WERI-Rb-1 (cell line): ENCODE data around the gene CST5.
"Not testable (repeated sequence)": the region's sequence is repeated elsewhere in the genome, so short reads cannot be mapped to it uniquely, and the experiment has no call there.

Experiments used
- DNase-seq: peaks from one replicate; pipeline ENCODE4 v3.0.0-alpha.2; 2020
- H3K27ac ChIP-seq: fragments of 250-450 bp; sonication (Bioruptor Pico); 2 replicates; pipeline ENCODE4 v1.5.1; 2020; ENCODE audit warnings: mild to moderate bottlenecking, moderate library complexity
- H3K27me3 ChIP-seq: fragments of 250-450 bp; sonication (Bioruptor Pico); 2 replicates; pipeline ENCODE4 v1.5.1; 2021; ENCODE audit warnings: mild to moderate bottlenecking, low read depth, moderate library complexity; ENCODE audit not compliant: insufficient read depth, severe bottlenecking
- H3K36me3 ChIP-seq: fragments of 250-450 bp; sonication (Bioruptor Pico); 2 replicates; pipeline ENCODE4 v1.5.1; 2020; ENCODE audit warnings: mild to moderate bottlenecking, moderate library complexity
- H3K4me3 ChIP-seq: 2 replicates; pipeline ENCODE4 v1.5.1; 2011; ENCODE audit warnings: low read depth, mild to moderate bottlenecking, control low read depth, low read length
- H3K9me3 ChIP-seq: fragments of 250-450 bp; sonication (Bioruptor Pico); 2 replicates; pipeline ENCODE4 v1.5.1; 2021; ENCODE audit warnings: mild to moderate bottlenecking, moderate library complexity; ENCODE audit not compliant: severe bottlenecking
- CTCF ChIP-seq: IDR thresholded peaks from 2 replicates; pipeline ENCODE4 v1.5.1; 2011; ENCODE audit warnings: low read depth, mild to moderate bottlenecking, control low read depth, inconsistent platforms, low read length

CST5 gene

DNA sequence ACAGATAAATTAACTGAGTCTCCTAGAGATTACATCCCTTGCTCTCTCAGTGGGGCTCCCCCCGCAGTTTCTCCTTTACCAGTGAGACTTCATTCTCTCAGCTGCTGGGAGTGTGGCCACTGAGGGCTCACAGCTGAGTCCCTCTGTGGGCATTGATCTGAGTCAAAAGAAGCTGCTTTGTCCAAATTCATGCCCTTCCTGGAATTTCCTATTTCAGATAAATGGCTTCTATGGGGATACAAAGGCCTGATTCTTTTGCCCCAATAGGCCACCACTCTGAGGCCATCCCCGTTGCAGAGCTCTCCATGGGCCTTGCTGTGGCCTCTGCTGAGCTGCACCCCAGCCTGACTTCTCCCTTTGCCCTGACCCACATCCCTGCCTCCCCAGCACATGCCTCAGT is 10.0 kb downstream of the CST5 start:
- Histone ChIP-seq H3K4me3 (no peak overlapping the region), H3K27ac (no peak overlapping the region), H3K36me3 (no peaks in the 10 kb centered on the region), H3K9me3 (no peaks in the 10 kb centered on the region), H3K27me3 (no peaks in the 10 kb centered on the region)
- no peak for DNase-seq
- no peak for TF ChIP-seq CTCF

- Histone ChIP-seq H3K36me3 (no peaks in the 10 kb centered on the region), H3K4me3 (no peak overlapping the region), H3K9me3 (no peaks in the 10 kb centered on the region), H3K27ac (no peak overlapping the region), H3K27me3 (no peaks in the 10 kb centered on the region)
- no peak for DNase-seq
- no peak for TF ChIP-seq CTCF
These were observed 11.2 kb downstream of the CST5 start for GRCh38 chr20:23868321-23868720.

DNA sequence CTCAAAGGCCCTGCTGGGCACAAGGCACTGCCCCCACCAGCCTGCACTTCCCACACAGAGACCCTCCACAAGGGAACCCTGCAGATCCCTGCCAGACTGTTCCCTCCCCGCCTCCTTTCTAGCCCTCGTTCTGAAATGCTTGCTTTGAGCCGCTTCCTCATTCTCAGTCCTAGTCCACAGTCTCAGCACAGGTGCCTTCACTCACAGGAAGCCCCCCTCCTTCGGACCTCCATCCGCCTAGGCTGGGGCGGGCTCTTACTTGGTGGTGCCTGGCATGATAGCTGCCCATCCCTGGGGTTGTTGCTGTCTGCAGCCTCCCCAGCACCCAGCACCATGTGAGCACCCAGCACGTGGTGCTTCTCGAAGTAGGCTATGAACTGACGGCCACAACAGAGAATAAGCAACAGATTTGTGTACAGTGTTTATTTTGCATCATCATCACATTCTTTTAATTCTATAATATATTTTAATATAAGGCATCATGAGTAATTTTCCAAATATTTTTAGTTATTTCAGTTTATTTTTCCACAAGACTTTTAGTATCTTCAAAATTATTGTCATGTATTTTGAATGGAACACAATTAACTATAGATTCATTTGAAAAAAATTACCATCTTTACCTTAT is 12.3 kb downstream of the CST5 start:
- no peaks in the 10 kb centered on the region for H3K27me3 ChIP-seq
- no peak for DNase-seq
- no peaks in the 10 kb centered on the region for H3K36me3 ChIP-seq
- TF ChIP-seq CTCF, result no peak
- H3K9me3 ChIP-seq, result peaks cover 2% of the 10 kb centered on the region
- no peak overlapping the region for H3K27ac ChIP-seq
- H3K4me3 ChIP-seq, result no peak overlapping the region

DNA sequence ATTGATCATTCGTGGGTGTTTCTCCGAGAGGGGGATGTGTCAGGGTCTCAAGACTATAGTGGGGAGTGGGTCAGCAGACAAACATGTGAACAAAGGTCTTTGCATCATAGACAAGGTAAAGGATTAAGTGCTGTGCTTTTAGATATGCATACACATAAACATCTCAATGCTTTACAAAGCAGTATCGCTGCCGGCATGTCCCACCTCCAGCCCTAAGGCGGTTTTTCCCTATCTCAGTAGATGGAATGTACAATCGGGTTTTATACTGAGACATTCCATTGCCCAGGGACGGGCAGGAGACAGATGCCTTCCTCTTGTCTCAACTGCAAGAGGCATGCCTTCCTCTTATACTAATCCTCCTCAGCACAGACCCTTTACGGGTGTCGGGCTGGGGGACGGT is 18.8 kb downstream of the CST5 start:
- DNase-seq, result not testable (repeated sequence)

GRCh38 chr20:23857962-23858595 is 21.5 kb downstream of the CST5 start:
- Histone ChIP-seq H3K27me3 (no peaks in the 10 kb centered on the region), H3K27ac (no peak overlapping the region), H3K4me3 (no peak overlapping the region), H3K9me3 (peaks cover 2% of the 10 kb centered on the region), H3K36me3 (no peaks in the 10 kb centered on the region)
- no peak for TF ChIP-seq CTCF
- DNase-seq, result no peak

More for the DNA sequence above, 18.8 kb downstream of the CST5 start:
- not testable (repeated sequence) for H3K36me3 ChIP-seq, H3K9me3 ChIP-seq, H3K4me3 ChIP-seq, H3K27me3 ChIP-seq, H3K27ac ChIP-seq

- Histone ChIP-seq H3K27ac (no peak overlapping the region), H3K27me3 (no peaks in the 10 kb centered on the region), H3K9me3 (no peaks in the 10 kb centered on the region), H3K36me3 (no peaks in the 10 kb centered on the region), H3K4me3 (no peak overlapping the region)
- TF ChIP-seq CTCF, result no peak
- DNase-seq, result no peak
These were observed 22.8 kb downstream of the CST5 start for GRCh38 chr20:23856736-23857135.
